Myocyte (in vitro differentiated cells): ENCODE measurements around the gene NEU4. TPM values are rescaled to one million over a fixed set of nuclear protein-coding genes. Genes with fewer than 3 reads are reported as not detected.
A peak's percentile ranks its signal among the peaks of the same experiment; 100 is the strongest.
"Not testable (repeated sequence)": the region's sequence is repeated elsewhere in the genome, so short reads cannot be mapped to it uniquely, and the experiment has no call there.

Experiments
- DNase-seq: peaks from one replicate; pipeline ENCODE4 v3.0.0-alpha.2; 2012; ENCODE audit warnings: low read depth
- total RNA-seq: library from RNA; depleted of rRNA; stranded (reverse); fragments of >200 nt; gene quantifications from 2 replicates; pipeline ENCODE4 v1.2.3, GENCODE V29; 2014

NEU4 gene
- total RNA-seq, 1 donor from 2014 or later: 3.2 TPM

- peak; percentile 79 for DNase-seq
Observed at GRCh38 chr2:241774419-241775222, 34.4 kb upstream of the NEU4 start.

GRCh38 chr2:241775223-241776177, 33.5 kb upstream of the NEU4 start:
- DNase-seq: peak; percentile 22

- DNase-seq: no peak
Observed at GRCh38 chr2:241776336-241777169, 32.4 kb upstream of the NEU4 start, which contains the start of gene GAL3ST2. Gene GAL3ST2 (plus strand): TSS chr2:241776822. CDS start chr2:241776956, 134 bp downstream.

- DNase-seq: no peak
Observed at GRCh38 chr2:241777170-241777685, 31.8 kb upstream of the NEU4 start.

GRCh38 chr2:241777686-241778627, 31.0 kb upstream of the NEU4 start:
- DNase-seq: no peak

GRCh38 chr2:241780939-241781569, 27.9 kb upstream of the NEU4 start:
- no peak for DNase-seq

GRCh38 chr2:241782053-241782452, 26.9 kb upstream of the NEU4 start:
- not testable (repeated sequence) for DNase-seq

GRCh38 chr2:241788135-241788534, 20.9 kb upstream of the NEU4 start:
- DNase-seq: no peak

GRCh38 chr2:241788572-241788971, 20.4 kb upstream of the NEU4 start:
- DNase-seq: no peak

GRCh38 chr2:241791385-241791784, 17.6 kb upstream of the NEU4 start:
- not testable (repeated sequence) for DNase-seq

- DNase-seq: no peak
Observed at GRCh38 chr2:241793385-241793784, 15.6 kb upstream of the NEU4 start.

GRCh38 chr2:241794250-241794823, 14.7 kb upstream of the NEU4 start:
- DNase-seq: no peak

GRCh38 chr2:241795021-241795999, 13.7 kb upstream of the NEU4 start:
- DNase-seq: no peak

- no peak for DNase-seq
Observed at GRCh38 chr2:241796209-241796608, 12.8 kb upstream of the NEU4 start.

GRCh38 chr2:241796610-241797138, 12.3 kb upstream of the NEU4 start:
- DNase-seq: no peak

GRCh38 chr2:241797441-241798080, 11.4 kb upstream of the NEU4 start:
- no peak for DNase-seq
